Upper lobe of left lung (tissue), 6 donors: Measurements from ENCODE around the gene IMMP2L. TPM values are rescaled to one million over a fixed set of nuclear protein-coding genes. Genes with fewer than 3 reads are reported as not detected.

ENCODE experiments used
- ATAC-seq, 2 donors: fragments of 200-7000 bp; cut with Tn5 transposase; one replicate each; pipeline ENCODE4 v1.9.1; 2022; ENCODE audit warnings: mild to moderate bottlenecking in 2 of 2, moderate library complexity in 2 of 2; ENCODE audit not compliant: low FRiP score in 2 of 2
- DNase-seq, 2 donors: peaks; one replicate each; pipeline ENCODE4 v3.0.0-alpha.2; 2019 to 2020
- H3K27ac ChIP-seq, 4 donors: fragments of 200-600 bp; sonication (generic); one replicate each; pipeline ENCODE4 v1.5.1; 2016 to 2019
- H3K27me3 ChIP-seq, 4 donors: fragments of 200-600 bp; sonication (generic); one replicate each; pipeline ENCODE4 v1.5.1; 2017 to 2019
- H3K36me3 ChIP-seq, 4 donors: fragments of 200-600 bp; sonication (generic); one replicate each; pipeline ENCODE4 v1.5.1; 2016 to 2019
- H3K4me1 ChIP-seq, 4 donors: fragments of 200-600 bp; sonication (generic); one replicate each; pipeline ENCODE4 v1.5.1; 2018 to 2019
- H3K4me3 ChIP-seq, 4 donors: fragments of 200-600 bp; sonication (generic); one replicate each; pipeline ENCODE4 v1.5.1; 2017 to 2019; ENCODE audit warnings: mild to moderate bottlenecking in 2 of 4, moderate library complexity in 1 of 4
- H3K9me3 ChIP-seq, 4 donors: fragments of 200-600 bp; sonication (generic); one replicate each; pipeline ENCODE4 v1.5.1; 2018 to 2019
- CTCF ChIP-seq, 6 experiments: fragments of 450-650 bp in 4 of 6; fragments of 200-600 bp in 2 of 6; sonication (generic) in 2 of 6; IDR thresholded peaks; one replicate each; pipeline ENCODE4 v1.5.1; 2016 to 2019; ENCODE audit warnings: antibody characterized with exemption in 6 of 6
- EP300 ChIP-seq, 4 donors: sonication (generic); formaldehyde crosslinking; IDR thresholded peaks; one replicate each; pipeline ENCODE4 v1.5.1; 2017; ENCODE audit warnings: antibody characterized with exemption in 4 of 4, control low read depth in 2 of 4
- POLR2A ChIP-seq, 4 donors: fragments of 450-650 bp; IDR thresholded peaks; one replicate each; pipeline ENCODE4 v1.5.1; 2016 to 2017; ENCODE audit warnings: antibody characterized with exemption in 4 of 4, mild to moderate bottlenecking in 2 of 4
- POLR2AphosphoS5 ChIP-seq, 2 donors: sonication (generic); formaldehyde crosslinking; IDR thresholded peaks; one replicate each; pipeline ENCODE4 v1.5.1; 2017; ENCODE audit warnings: antibody characterized with exemption in 2 of 2
- whole genome bisulfite sequencing, 2 donors: methylation state at CpG; one replicate each; pipeline ENCODE4 v1.1.5; 2017 to 2018; 5-methylcytosine and 5-hydroxymethylcytosine counted together
- total RNA-seq, 6 donors: library from RNA; depleted of rRNA in 4 of 6; stranded (reverse); fragments of >200 nt in 4 of 6; gene quantifications; one replicate each; pipeline versions ENCODE4 v1.1.0 to v1.2.1, GENCODE V29; 2016 to 2021
- donor health status: DM: no; HTN: no; CAD: no; lungs with moderate emphysema.
- donor health status: DM: no; HTN: yes; CAD: no; lungs with severe emphysema.

IMMP2L gene
- total RNA-seq, 6 donors from 2014 or later = 7.1 to 17.5 (median 11.3) TPM

GRCh38 chr7:110894111-110894510 is 668.2 kb downstream of the IMMP2L start:
- TF ChIP-seq EP300 (IDR thresholded peaks at IDR 0.05) (no peak), CTCF (IDR thresholded peaks at IDR 0.05) (no peak), POLR2A (IDR thresholded peaks at IDR 0.05) (no peak), POLR2AphosphoS5 (IDR thresholded peaks at IDR 0.05) (no peak)
- H3K36me3 ChIP-seq = no peaks in the 10 kb centered on the region
- no peak for DNase-seq
- no peak for ATAC-seq
- no peaks in the 10 kb centered on the region for H3K27me3 ChIP-seq
- no peaks in the 10 kb centered on the region for H3K4me1 ChIP-seq
- H3K4me3 ChIP-seq = no peak overlapping the region
- no peak overlapping the region for H3K27ac ChIP-seq
- 87 to 91% methylated on average over 1 of the region's 1 CpG for WGBS, 2 donors
- H3K9me3 ChIP-seq = no peaks in the 10 kb centered on the region

- ATAC-seq = no peak
- Histone ChIP-seq H3K9me3 (no peaks in the 10 kb centered on the region), H3K36me3 (no peaks in the 10 kb centered on the region), H3K27ac (no peak overlapping the region), H3K4me1 (peaks cover 0 to 5% (median 0%) of the 10 kb centered on the region in 4 donors), H3K27me3 (no peaks in the 10 kb centered on the region), H3K4me3 (no peak overlapping the region)
- 94 to 96% methylated on average over 2 of the region's 2 CpGs for WGBS, 2 donors
- no peak for TF ChIP-seq CTCF (IDR thresholded peaks at IDR 0.05)
- no peak for TF ChIP-seq POLR2A (IDR thresholded peaks at IDR 0.05)
- TF ChIP-seq POLR2AphosphoS5 (IDR thresholded peaks at IDR 0.05) = no peak
- no peak for TF ChIP-seq EP300 (IDR thresholded peaks at IDR 0.05)
- DNase-seq = no peak
These were observed 671.1 kb downstream of the IMMP2L start for GRCh38 chr7:110891197-110891596.

GRCh38 chr7:110890101-110890500 is 672.2 kb downstream of the IMMP2L start:
- H3K9me3 ChIP-seq = no peaks in the 10 kb centered on the region
- 93% methylated on average over 4 of the region's 4 CpGs for WGBS, 2 donors
- DNase-seq (no peak), ATAC-seq (no peak)
- no peak overlapping the region for H3K27ac ChIP-seq
- no peaks in the 10 kb centered on the region for H3K27me3 ChIP-seq
- H3K4me1 ChIP-seq = peaks cover 0 to 5% (median 0%) of the 10 kb centered on the region in 4 donors
- TF ChIP-seq EP300 (IDR thresholded peaks at IDR 0.05) (no peak), POLR2AphosphoS5 (IDR thresholded peaks at IDR 0.05) (no peak), POLR2A (IDR thresholded peaks at IDR 0.05) (no peak), CTCF (IDR thresholded peaks at IDR 0.05) (no peak)
- H3K4me3 ChIP-seq = no peak overlapping the region
- no peaks in the 10 kb centered on the region for H3K36me3 ChIP-seq

GRCh38 chr7:110889335-110889734 is 673.0 kb downstream of the IMMP2L start:
- no peak overlapping the region for H3K4me3 ChIP-seq
- ATAC-seq = no peak
- 90% methylated on average over 6 of the region's 6 CpGs for WGBS, 2 donors
- H3K9me3 ChIP-seq = no peaks in the 10 kb centered on the region
- TF ChIP-seq POLR2AphosphoS5 (IDR thresholded peaks at IDR 0.05) (no peak), EP300 (IDR thresholded peaks at IDR 0.05) (no peak)
- no peak overlapping the region for H3K27ac ChIP-seq
- no peak for DNase-seq
- peaks cover 0 to 5% (median 0%) of the 10 kb centered on the region in 4 donors for H3K4me1 ChIP-seq
- H3K36me3 ChIP-seq = no peaks in the 10 kb centered on the region
- no peaks in the 10 kb centered on the region for H3K27me3 ChIP-seq

- no peaks in the 10 kb centered on the region for H3K27me3 ChIP-seq
- H3K9me3 ChIP-seq = no peaks in the 10 kb centered on the region
- H3K36me3 ChIP-seq = no peaks in the 10 kb centered on the region
- no peak for DNase-seq
- peaks cover 0 to 5% (median 0%) of the 10 kb centered on the region in 4 donors for H3K4me1 ChIP-seq
- 65 to 78% methylated on average over 3 of the region's 3 CpGs for WGBS, 2 donors
- no peak for TF ChIP-seq EP300 (IDR thresholded peaks at IDR 0.05)
- no peak overlapping the region for H3K4me3 ChIP-seq
- no peak for ATAC-seq
- H3K27ac ChIP-seq = no peak overlapping the region
These were observed 673.7 kb downstream of the IMMP2L start for GRCh38 chr7:110888641-110889040.

- Histone ChIP-seq H3K9me3 (no peaks in the 10 kb centered on the region), H3K27ac (no peak overlapping the region), H3K27me3 (no peaks in the 10 kb centered on the region), H3K4me1 (peaks cover 0 to 5% (median 0%) of the 10 kb centered on the region in 4 donors), H3K4me3 (no peak overlapping the region), H3K36me3 (no peaks in the 10 kb centered on the region)
- 75 to 84% methylated on average over 4 of the region's 4 CpGs for WGBS, 2 donors
- TF ChIP-seq EP300 (IDR thresholded peaks at IDR 0.05) (no peak), CTCF (IDR thresholded peaks at IDR 0.05) (no peak), POLR2A (IDR thresholded peaks at IDR 0.05) (no peak), POLR2AphosphoS5 (IDR thresholded peaks at IDR 0.05) (no peak)
- ATAC-seq (no peak), DNase-seq (no peak)
These were observed 676.8 kb downstream of the IMMP2L start for GRCh38 chr7:110885474-110885873.
